ENCODE measurements around the gene CRP. TPM values are rescaled to one million over a fixed set of nuclear protein-coding genes. Genes with fewer than 3 reads are reported as not detected.
"Not testable (repeated sequence)": the region's sequence is repeated elsewhere in the genome, so short reads cannot be mapped to it uniquely, and the experiment has no call there.

Gene CRP
- total RNA-seq, result not detected

GRCh38 chr1:159714529-159714928 is at the start of gene CRP:
Gene CRP, minus strand, starts transcription at chr1:159714589. Its CDS starts 104 bp downstream, at chr1:159714485.
- no peak for DNase-seq

GRCh38 chr1:159763686-159764085 is 49.3 kb upstream of the CRP start:
- no peak for DNase-seq

GRCh38 chr1:159756397-159756796 is 42.0 kb upstream of the CRP start:
- DNase-seq, result no peak

DNA sequence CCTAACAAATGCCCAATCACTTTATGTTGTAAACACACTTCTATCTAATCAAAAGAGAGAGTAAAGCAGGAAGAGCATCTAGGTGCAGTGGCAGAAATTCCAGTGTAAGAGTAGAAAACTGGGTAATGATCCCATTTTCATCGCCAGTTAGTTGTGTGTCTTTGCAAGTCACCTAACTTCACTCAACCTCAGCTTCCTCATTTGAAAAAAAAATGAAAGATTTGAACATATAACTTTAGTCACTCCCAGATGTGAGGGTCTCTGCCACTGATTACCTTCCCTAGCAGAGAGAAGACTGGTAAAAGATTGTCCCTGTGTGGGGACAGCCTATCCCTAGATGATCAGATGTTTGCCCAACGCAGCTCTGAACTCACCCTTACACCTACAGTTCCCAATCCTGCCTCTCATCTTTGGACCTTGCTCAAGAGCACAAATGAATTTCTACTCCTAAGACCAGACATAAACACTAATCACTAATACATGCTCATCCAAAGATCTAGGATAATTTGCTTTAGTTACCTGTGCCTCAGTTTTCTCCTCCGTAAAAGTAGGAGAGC is 41.1 kb upstream of the CRP start:
- no peak for DNase-seq

DNA sequence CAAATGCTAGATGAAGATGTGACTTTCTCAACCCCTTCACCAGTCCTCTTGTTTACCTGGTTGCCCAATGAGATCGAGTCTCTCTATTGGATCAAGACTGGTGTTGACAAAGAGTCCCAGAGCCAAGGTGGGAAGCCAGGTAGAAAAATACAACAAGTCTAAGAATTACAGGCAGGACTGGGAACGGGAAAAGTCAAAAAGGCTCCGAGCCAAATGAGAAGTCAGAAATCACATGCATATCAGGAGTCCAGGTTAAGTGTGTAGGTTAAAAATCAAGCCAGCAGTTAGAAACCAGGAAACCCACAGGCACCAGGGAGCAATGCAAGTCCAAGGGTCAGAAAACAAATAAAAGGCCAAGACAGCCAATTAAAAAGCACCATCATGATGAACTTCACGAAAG is 39.0 kb upstream of the CRP start:
- no peak for DNase-seq

GRCh38 chr1:159752135-159752580 is 37.8 kb upstream of the CRP start:
- DNase-seq, result peak; percentile 25

DNA sequence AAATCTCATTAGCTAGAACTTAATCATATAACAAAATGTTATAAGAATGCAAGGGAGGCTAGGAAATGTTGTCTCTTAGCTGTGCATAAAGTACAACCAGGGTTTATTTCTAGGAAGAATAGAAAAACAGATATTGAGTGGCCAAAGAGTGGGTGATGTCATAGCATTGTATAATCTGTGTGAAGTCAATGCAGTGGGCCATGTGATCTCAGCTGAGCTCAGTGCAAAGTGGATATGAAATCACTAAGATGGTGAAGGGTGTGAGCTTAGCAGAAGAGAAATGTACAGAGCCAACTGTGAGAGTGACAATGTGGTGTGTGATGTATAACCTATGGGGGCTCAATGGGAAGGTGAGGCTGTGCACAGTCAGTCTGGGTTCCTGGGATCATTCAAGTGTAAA is 36.6 kb upstream of the CRP start:
- DNase-seq, result no peak

GRCh38 chr1:159750621-159751020 is 36.2 kb upstream of the CRP start:
- no peak for DNase-seq

DNA sequence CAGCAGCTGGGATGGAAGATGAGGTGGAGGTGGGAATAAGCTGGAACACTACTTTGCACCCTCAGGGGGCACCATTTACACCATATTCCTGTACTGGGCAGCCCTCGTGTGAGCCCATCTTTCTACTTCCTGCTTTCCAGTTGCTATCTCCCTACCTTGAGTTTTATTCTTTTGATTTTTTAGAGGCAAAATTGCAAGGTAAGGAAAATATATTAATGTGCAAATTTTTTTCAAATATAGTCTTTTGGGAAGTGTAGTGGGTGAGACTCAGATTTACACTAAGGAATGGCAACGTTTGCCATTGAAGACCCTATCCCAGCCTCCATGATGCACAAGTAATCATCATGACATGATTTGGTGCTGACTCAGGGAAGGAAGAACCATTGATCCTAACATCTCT is 35.2 kb upstream of the CRP start:
- DNase-seq, result no peak

GRCh38 chr1:159748370-159748769 is 34.0 kb upstream of the CRP start:
- no peak for DNase-seq

DNA sequence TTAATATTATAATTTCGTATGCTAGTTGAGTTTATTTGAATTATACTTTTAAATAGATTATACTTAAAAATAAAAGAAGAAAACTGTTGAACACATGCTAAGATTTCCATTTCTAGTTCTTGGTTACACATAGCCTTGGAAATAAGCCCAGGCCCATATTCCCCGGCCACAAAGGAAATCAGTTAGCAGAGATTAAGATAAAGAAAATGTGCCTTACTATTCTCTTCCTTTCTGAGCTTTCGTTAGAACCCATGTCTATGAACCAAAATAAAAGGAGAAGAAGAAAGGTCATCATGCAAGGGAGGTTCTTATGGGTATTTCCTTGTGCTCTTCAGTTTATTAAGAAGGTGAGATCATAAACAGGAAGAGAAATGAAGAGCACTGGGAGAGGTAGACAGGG is 32.3 kb upstream of the CRP start:
- no peak for DNase-seq

DNA sequence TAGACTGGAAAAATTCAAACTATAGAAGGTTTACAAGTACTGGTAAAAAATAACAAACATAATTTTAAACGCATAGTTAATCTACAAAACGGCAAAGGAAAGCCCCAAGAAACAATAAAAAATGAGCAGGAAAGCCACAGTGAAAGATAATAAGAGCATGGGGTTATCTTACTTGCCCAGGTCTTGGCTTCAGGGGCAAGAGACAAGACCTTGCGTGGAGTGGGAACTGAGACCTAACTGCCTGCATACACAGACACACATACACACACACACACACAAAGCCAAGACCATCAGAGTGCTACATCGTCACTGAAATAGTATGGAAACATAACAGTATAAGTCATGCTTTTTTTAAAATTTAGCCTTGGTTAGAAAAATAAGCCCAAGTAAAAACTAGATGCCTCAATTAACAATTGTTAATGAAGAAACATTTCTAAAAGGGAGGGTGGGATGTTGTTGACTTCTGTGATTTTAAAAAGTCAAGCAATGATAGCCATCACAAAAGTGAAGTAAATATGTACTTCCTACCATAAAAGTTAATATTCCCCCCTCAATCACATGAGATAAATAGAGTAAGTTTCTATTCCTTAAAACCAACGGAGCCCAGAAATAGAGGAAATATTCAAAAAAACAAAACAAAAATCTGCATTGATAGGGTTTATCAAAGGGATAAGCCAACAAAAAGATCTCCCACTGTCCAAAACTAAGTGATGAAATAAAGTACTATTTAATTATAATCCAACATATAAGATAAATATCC is 29.4 kb upstream of the CRP start:
- no peak for DNase-seq

DNA sequence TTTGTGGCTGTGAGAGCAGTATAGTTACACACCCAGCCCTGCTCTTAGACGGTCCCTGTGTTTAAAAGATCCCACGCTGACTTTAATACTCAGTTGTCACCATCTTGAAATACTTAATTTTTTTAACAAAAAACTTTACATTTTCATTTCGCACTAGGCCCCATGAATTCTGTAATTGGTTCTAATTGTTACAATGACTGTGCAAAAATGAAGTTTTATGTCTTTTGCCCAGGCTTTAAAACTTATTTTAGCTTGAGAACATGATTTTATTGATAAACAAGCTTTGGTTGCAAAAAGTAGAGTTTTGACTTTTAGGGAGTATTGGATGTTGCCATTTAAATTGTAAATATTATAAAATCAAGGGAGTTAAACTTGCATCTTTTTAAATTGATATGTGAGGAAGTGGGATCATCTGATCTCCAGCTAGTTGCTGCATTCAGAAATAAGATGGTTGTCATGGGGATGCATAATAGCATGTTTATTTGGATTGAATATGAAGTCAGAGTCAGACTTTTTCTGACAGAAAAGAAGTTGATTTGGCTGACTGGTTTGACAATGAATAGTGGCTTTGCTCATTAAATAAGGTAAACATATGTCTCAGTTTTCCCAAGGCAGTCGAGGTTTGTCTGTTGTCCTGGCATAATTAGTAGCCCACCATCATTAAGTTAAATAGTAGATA is 23.0 kb upstream of the CRP start:
- no peak for DNase-seq

GRCh38 chr1:159723188-159723587 is 8.8 kb upstream of the CRP start:
- not testable (repeated sequence) for DNase-seq

- no peak for DNase-seq
These were observed 5.6 kb upstream of the CRP start for GRCh38 chr1:159719990-159720389.

- DNase-seq, result no peak
These were observed 1.5 kb upstream of the CRP start for GRCh38 chr1:159715855-159716254.

DNA sequence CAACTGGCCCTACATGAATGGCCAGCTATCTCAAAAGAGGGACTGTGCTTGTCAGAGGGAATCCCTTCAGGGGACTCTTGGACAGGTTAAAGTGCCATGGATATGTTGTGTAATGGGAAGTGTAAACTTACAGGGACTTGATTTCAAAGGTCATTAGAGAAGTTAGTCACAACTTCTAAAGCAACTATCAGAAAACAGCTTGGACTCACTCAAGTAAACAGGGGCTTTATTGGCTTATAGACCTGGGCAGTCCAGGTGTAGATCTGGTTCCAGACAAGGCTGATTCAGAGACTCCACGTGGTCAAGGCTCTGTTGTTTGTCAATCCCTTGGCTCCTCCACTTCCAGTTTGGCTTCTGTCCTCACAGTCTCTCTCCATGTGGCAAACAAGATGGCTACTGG is 2.3 kb downstream of the CRP start:
- DNase-seq, result no peak

- no peak for DNase-seq
These were observed 6.7 kb downstream of the CRP start for GRCh38 chr1:159707472-159708260.

DNA sequence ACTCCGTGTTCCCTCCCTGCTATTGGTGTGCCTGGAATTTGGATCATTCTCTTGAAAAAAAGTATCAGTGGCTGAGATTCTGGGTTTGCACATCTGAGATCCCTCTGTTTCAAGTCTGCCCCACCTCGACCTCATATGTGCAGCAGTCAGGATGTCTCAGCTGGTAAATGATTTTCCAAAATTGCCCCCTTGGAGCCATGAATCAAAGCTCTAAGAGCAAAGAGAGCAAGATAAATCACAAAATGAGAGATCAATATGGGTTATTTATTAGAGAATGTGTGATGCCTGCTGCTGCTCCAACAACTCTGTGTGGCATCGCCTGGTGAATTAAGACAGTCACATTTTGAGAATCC is 8.5 kb downstream of the CRP start:
- DNase-seq, result no peak

- DNase-seq, result no peak
These were observed 9.0 kb downstream of the CRP start for GRCh38 chr1:159705251-159705903.

- no peak for DNase-seq
These were observed 9.9 kb downstream of the CRP start for GRCh38 chr1:159704481-159704880.

GRCh38 chr1:159700312-159700711 is 14.1 kb downstream of the CRP start:
- no peak for DNase-seq
